ENCODE data around the gene MYO1E. TPM values are rescaled to one million over a fixed set of nuclear protein-coding genes. Genes with fewer than 3 reads are reported as not detected.
"Not testable (repeated sequence)": the region's sequence is repeated elsewhere in the genome, so short reads cannot be mapped to it uniquely, and the experiment has no call there.

Gene MYO1E
- total and polyA plus RNA-seq, 3 experiments from 2014 or later: 1.1 to 15.4 (median 15.3) TPM

DNA sequence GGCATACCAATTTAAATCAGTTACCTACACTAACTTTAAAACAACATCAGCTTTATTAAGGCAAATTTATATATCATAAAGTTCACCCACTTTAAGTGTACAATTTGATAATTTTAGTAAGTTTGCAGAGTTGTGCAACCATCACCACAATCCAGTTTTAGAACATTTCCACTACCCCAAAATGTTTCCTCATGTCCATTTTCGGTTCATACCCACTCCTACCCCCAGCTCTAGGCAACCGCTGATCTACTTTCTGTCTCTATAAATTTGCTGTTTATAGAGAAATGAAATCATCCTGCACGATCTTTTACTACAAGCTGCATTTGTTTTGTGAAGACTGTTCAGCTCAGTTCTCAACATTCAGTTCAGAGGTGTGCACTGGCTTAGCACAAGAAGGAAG, 33.8 kb upstream of the MYO1E start:
- Mint-ChIP-seq H3K4me3 (no peak overlapping the region), H3K27me3 (peaks cover 2 to 10% of the 10 kb centered on the region in 2 donors), H3K27ac (no peak overlapping the region), H3K4me1 (peaks cover 7 to 10% (median 10%) of the 10 kb centered on the region in 3 donors), H3K36me3 (no peaks in the 10 kb centered on the region), H3K9me3 (no peaks in the 10 kb centered on the region)
- Histone ChIP-seq H3K36me3 (ENCODE audit: insufficient read depth, low read length) (no peaks in the 10 kb centered on the region), H3K27me3 (ENCODE audit: insufficient read depth, low read length, poor library complexity, severe bottlenecking) (no peaks in the 10 kb centered on the region), H3K4me3 (ENCODE audit: low read length) (no peak overlapping the region), H3K9me3 (ENCODE audit: low read length) (no peaks in the 10 kb centered on the region), H3K4me1 (ENCODE audit: insufficient read depth, low read length) (no peaks in the 10 kb centered on the region), H3K27ac (ENCODE audit: low read depth, low read length) (no peak overlapping the region)
- DNase-seq: no peak
- ChIA-PET POLR2A (no interaction called here), CTCF (interaction anchor here (0.7 to 1.2 kb wide), 2 partner anchors 12 to 1859 kb away, joined by 3 read pairs; no protein-coding TSS in a partner anchor)

DNA sequence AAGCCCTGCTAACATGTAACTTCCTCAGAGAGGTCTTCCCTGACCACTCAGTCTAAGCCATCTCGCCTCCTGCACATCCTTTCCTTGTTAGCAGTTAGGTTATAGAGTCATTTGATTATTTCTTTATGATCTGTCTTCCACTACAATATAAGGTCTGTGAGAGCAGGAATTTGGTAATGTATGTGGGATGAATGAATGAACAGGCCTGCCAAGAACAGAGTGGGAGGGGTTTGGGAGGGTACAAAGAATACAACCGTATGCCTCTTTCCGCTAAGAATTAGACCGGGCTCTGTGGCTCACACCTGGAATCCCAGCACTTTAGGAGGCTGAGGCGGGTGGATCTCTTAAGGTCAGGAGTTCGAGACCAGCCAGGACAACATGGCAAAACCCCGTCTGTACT, 32.4 kb upstream of the MYO1E start:
- no peak for DNase-seq
- H3K4me3 ChIP-seq (ENCODE audit: low read length): no peak overlapping the region
- Mint-ChIP-seq H3K9me3 (no peaks in the 10 kb centered on the region), H3K4me3 (no peak overlapping the region), H3K36me3 (no peaks in the 10 kb centered on the region), H3K27me3 (peaks cover 2 to 18% of the 10 kb centered on the region in 2 donors), H3K27ac (no peak overlapping the region), H3K4me1 (peaks cover under 1 to 2% (median 2%) of the 10 kb centered on the region in 3 donors)
- H3K27me3 ChIP-seq (ENCODE audit: insufficient read depth, low read length, poor library complexity, severe bottlenecking): no peaks in the 10 kb centered on the region
- H3K4me1 ChIP-seq (ENCODE audit: insufficient read depth, low read length): no peaks in the 10 kb centered on the region
- no peaks in the 10 kb centered on the region for H3K36me3 ChIP-seq (ENCODE audit: insufficient read depth, low read length)
- ChIA-PET POLR2A (no interaction called here), CTCF (interaction anchor here (0.7 to 1.1 kb wide), 2 partner anchors 11 to 21 kb away, joined by 3 to 4 read pairs; no protein-coding TSS in a partner anchor)
- no peak overlapping the region for H3K27ac ChIP-seq (ENCODE audit: low read depth, low read length)
- no peaks in the 10 kb centered on the region for H3K9me3 ChIP-seq (ENCODE audit: low read length)

DNA sequence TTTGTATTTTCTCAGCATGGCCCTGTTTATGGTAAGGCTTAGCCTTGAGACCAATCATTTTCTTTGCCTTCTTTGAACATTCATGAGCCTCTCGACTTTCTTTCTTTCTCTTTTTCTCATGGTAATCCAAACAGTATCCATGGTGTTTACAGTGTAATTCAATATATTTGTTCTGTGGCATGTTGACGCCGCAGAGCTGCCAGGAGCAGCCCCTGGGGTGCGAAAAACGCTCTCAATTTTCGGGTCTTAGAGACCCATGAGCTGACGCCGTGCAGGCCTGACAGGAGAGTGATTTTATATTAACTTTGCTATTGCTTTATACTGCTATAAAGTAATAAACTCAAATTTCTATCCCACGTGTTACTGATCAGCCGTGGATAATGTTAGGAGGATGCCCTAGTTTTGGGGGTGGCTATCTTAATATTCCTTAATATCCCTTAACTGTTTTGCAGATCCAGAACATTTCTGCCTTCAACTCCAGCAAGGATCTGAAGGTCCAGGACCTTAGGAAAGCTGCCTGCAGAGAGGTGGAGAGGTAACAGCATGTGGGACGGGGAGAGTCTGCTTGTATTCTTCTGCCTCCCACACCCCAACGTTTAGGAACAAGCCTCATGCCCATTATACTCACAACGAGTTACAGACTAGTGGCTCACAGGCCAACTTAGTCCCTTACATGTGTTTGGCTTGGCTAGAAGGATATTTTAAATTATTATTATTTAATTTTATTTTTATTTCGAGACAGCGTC, 29.3 kb upstream of the MYO1E start:
- H3K36me3 Mint-ChIP-seq: peaks cover 0 to 3% (median 0%) of the 10 kb centered on the region in 3 donors
- Histone ChIP-seq H3K4me3 (ENCODE audit: low read length) (no peak overlapping the region), H3K27ac (ENCODE audit: low read depth, low read length) (no peak overlapping the region), H3K27me3 (ENCODE audit: insufficient read depth, low read length, poor library complexity, severe bottlenecking) (no peaks in the 10 kb centered on the region), H3K4me1 (ENCODE audit: insufficient read depth, low read length) (no peaks in the 10 kb centered on the region), H3K9me3 (ENCODE audit: low read length) (no peaks in the 10 kb centered on the region), H3K36me3 (ENCODE audit: insufficient read depth, low read length) (no peaks in the 10 kb centered on the region)
- POLR2A ChIA-PET: no interaction called here
- peaks cover 0 to 27% of the 10 kb centered on the region in 2 donors for H3K27me3 Mint-ChIP-seq
- H3K4me1 Mint-ChIP-seq: peaks cover 0 to 4% (median 3%) of the 10 kb centered on the region in 3 donors
- H3K27ac Mint-ChIP-seq: no peak overlapping the region
- H3K9me3 Mint-ChIP-seq: no peaks in the 10 kb centered on the region
- DNase-seq: no peak
- CTCF ChIA-PET: no interaction called here
- no peak overlapping the region for H3K4me3 Mint-ChIP-seq

DNA sequence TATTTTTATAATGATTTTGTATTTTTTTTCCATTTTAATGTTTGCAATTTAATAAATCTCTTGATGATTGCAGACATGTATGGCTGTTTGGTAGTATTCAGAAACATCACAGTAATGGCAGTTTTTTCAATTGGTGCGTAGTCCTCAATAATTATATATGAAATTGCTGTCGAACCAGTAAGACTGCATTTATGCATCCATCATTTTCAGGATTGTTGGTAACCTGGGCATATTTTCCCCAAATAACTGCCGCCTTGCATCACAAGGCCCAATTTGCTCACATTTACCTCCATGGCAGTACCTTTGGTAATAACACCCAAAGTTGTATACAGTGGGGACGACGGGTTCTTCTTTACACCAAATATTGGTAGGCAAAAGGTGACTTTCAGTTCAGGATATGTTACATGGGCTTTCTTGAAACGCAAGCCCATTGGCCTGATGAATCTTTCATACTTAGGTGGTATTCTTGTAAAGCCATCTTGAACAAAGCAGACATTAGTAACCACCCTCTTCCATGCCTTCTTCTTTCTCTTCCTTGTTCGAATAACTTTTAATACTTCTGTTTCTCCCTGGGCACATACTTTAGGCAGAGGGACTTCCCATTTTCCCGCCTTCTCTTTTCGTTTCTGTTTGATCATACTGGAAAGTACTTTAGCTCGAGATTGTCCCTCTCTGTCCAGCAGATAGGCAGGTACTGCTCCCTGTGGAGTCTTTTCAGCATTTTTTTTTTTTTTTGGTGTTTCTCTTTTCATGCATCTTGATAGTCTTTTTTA, 28.6 kb upstream of the MYO1E start:
- H3K27me3 ChIP-seq (ENCODE audit: insufficient read depth, low read length, poor library complexity, severe bottlenecking); H3K9me3 Mint-ChIP-seq; H3K9me3 ChIP-seq (ENCODE audit: low read length); H3K4me3 ChIP-seq (ENCODE audit: low read length); H3K36me3 Mint-ChIP-seq; H3K4me1 Mint-ChIP-seq; H3K4me3 Mint-ChIP-seq; DNase-seq; H3K27ac Mint-ChIP-seq; H3K27ac ChIP-seq (ENCODE audit: low read depth, low read length); POLR2A ChIA-PET; H3K36me3 ChIP-seq (ENCODE audit: insufficient read depth, low read length); H3K4me1 ChIP-seq (ENCODE audit: insufficient read depth, low read length); CTCF ChIA-PET: not testable (repeated sequence)
- peaks cover under 1 to 35% of the 10 kb centered on the region in 2 donors for H3K27me3 Mint-ChIP-seq

DNA sequence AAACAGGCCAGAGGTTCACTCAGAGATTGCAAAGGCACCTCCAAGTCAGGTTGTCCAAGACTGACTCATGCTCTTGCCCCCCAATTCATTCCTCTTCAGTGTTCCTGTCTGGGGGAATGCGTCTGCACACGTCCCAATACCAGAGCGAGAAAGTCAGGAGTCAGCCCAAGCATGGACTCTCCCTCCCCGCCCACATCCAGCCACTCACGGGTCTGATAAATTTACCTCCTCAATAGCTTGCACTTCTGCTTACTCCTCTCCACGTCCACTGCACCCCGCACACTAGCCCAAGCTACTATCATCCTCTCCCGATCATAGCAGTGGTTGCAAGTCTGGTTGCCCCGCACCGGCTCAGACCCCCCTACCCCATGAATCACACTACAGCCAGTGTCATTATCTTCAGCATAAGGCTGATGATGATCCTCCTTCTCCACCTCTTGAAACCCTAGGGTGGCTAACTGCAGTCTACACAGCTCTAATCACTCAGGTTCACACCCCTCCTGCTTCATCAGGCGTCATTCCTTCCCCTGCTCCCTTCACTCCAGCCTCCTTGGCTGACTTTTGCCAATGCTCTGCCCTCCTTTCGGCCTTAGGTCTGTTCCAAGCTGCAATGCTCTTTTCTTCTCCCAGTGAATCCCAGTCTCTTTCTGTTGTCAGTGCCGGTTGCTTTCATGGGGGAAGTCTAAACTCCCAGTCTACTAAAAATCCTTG, 27.6 kb upstream of the MYO1E start:
- H3K36me3 ChIP-seq (ENCODE audit: insufficient read depth, low read length): no peaks in the 10 kb centered on the region
- Mint-ChIP-seq H3K27ac (no peak overlapping the region), H3K4me1 (peaks cover 0 to 4% (median 3%) of the 10 kb centered on the region in 3 donors), H3K36me3 (peaks cover 0 to 3% (median 0%) of the 10 kb centered on the region in 3 donors), H3K4me3 (no peak overlapping the region), H3K9me3 (no peaks in the 10 kb centered on the region), H3K27me3 (peaks cover 5 to 39% of the 10 kb centered on the region in 2 donors)
- CTCF ChIA-PET: interaction anchor here (1.1 kb wide), 1 partner anchor 13 kb away, joined by 3 read pairs; no protein-coding TSS in a partner anchor
- H3K4me3 ChIP-seq (ENCODE audit: low read length): no peak overlapping the region
- no peak for DNase-seq
- H3K4me1 ChIP-seq (ENCODE audit: insufficient read depth, low read length): no peaks in the 10 kb centered on the region
- no peak overlapping the region for H3K27ac ChIP-seq (ENCODE audit: low read depth, low read length)
- POLR2A ChIA-PET: no interaction called here
- no peaks in the 10 kb centered on the region for H3K27me3 ChIP-seq (ENCODE audit: insufficient read depth, low read length, poor library complexity, severe bottlenecking)
- no peaks in the 10 kb centered on the region for H3K9me3 ChIP-seq (ENCODE audit: low read length)

DNA sequence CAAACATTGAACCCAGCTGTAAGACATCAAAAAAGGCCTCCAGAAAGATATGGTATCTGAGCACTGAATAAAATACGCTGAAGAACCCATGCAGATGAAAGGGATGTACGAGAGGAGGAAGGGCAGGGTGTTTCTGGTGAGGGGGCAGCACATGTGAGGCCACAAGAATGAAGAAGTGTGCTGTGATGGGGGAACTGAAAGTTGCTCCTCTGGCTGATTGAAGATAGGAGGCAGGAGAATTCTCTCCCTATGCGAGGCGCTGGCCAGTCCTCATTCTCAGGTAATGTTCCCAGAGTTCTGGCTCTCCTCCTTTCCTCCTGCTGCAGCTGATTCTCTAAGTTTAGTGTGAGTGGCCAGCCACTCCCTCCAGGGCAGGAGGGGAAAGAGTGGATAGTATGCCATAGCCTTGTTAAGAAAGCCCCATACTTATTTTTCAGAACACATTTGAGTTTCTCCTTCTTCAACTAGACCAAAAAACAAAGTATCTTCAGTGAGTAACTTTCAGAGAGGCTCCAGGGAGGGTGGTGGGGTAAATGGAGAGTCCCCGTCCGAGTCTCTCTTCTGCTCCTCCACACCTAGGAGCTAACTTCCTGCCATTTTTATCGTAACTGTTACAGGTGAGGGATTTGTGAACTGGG, 26.9 kb upstream of the MYO1E start:
- Histone ChIP-seq H3K36me3 (ENCODE audit: insufficient read depth, low read length) (no peaks in the 10 kb centered on the region), H3K4me3 (ENCODE audit: low read length) (no peak overlapping the region), H3K27ac (ENCODE audit: low read depth, low read length) (no peak overlapping the region), H3K4me1 (ENCODE audit: insufficient read depth, low read length) (no peaks in the 10 kb centered on the region), H3K27me3 (ENCODE audit: insufficient read depth, low read length, poor library complexity, severe bottlenecking) (no peaks in the 10 kb centered on the region), H3K9me3 (ENCODE audit: low read length) (no peaks in the 10 kb centered on the region)
- Mint-ChIP-seq H3K36me3 (peaks cover 0 to 3% (median 0%) of the 10 kb centered on the region in 3 donors), H3K27me3 (peaks cover 7 to 39% of the 10 kb centered on the region in 2 donors), H3K27ac (peak overlapping the region in 1 of 8 donors; percentile 23), H3K4me1 (peaks cover 0 to 4% (median 3%) of the 10 kb centered on the region in 3 donors), H3K9me3 (no peaks in the 10 kb centered on the region), H3K4me3 (no peak overlapping the region)
- ChIA-PET CTCF (interaction anchor here (1.1 kb wide), 1 partner anchor 14 kb away, joined by 3 read pairs; no protein-coding TSS in a partner anchor), POLR2A (interaction anchor here (0.6 kb wide), 1 partner anchor 13 kb away, joined by 3 read pairs; no protein-coding TSS in a partner anchor)
- DNase-seq: no peak

DNA sequence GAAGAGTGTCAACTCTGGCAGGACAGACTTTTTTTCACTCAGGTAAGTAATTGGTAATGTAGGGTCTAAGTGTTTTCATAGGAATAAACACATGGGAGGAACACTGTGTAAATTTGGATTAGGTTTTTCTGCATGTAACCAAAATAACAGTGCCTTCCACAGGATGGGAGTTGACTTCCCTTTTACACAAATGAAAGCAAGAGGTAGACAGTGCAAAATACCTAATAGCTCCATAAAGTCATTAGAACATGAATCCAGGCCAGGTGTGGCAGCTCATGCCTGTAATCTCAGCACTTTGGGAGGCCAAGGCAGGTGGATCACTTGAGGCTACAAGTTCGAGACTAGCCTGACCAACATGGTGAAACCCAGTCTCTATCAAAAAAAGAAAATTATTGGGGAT, 25.5 kb upstream of the MYO1E start:
- H3K9me3 Mint-ChIP-seq: no peaks in the 10 kb centered on the region
- no peaks in the 10 kb centered on the region for H3K27me3 ChIP-seq (ENCODE audit: insufficient read depth, low read length, poor library complexity, severe bottlenecking)
- no peaks in the 10 kb centered on the region for H3K9me3 ChIP-seq (ENCODE audit: low read length)
- peaks cover 9 to 39% of the 10 kb centered on the region in 2 donors for H3K27me3 Mint-ChIP-seq
- H3K4me3 Mint-ChIP-seq: no peak overlapping the region
- H3K4me3 ChIP-seq (ENCODE audit: low read length): no peak overlapping the region
- H3K36me3 Mint-ChIP-seq: peaks cover 0 to 6% (median 0%) of the 10 kb centered on the region in 3 donors
- no peak for DNase-seq
- POLR2A ChIA-PET: no interaction called here
- peaks cover 0 to 4% (median 3%) of the 10 kb centered on the region in 3 donors for H3K4me1 Mint-ChIP-seq
- no peaks in the 10 kb centered on the region for H3K4me1 ChIP-seq (ENCODE audit: insufficient read depth, low read length)
- H3K27ac Mint-ChIP-seq: no peak overlapping the region
- CTCF ChIA-PET: no interaction called here
- H3K36me3 ChIP-seq (ENCODE audit: insufficient read depth, low read length): no peaks in the 10 kb centered on the region
- no peak overlapping the region for H3K27ac ChIP-seq (ENCODE audit: low read depth, low read length)

All from CD8-positive, alpha-beta memory T cell (primary cell).